ENCODE data around the gene LPIN3.

- TF ChIP-seq CTCF (conservative IDR thresholded peaks at IDR 0.05 in 1 of 2, IDR thresholded peaks at IDR 0.05 in 1 of 2; ENCODE audit: extremely low read depth in 1 of 2, insufficient read depth in 1 of 2, low read depth in 1 of 2, low read length in 2 of 2) = no peak
- TF ChIP-seq EZH2 (IDR thresholded peaks at IDR 0.05; ENCODE audit: borderline replicate concordance, low read length) = no peak
Measured at GRCh38 chr20:41364967-41365765, 24.5 kb downstream of the LPIN3 start.

Measured in mammary epithelial cell (primary cell).